HuH-7.5 (cell line): ENCODE data around the gene GPR137.
A peak's percentile ranks its signal among the peaks of the same experiment; 100 is the strongest.
"Not testable (repeated sequence)": the region's sequence is repeated elsewhere in the genome, so short reads cannot be mapped to it uniquely, and the experiment has no call there.

Source experiments
- DNase-seq: peaks from one replicate; pipeline ENCODE4 v3.0.0; 2011; ENCODE audit warnings: low spot score

The GPR137 gene

GRCh38 chr11:64321026-64321425 is 35.4 kb downstream of the GPR137 start:
- no peak for DNase-seq

DNA sequence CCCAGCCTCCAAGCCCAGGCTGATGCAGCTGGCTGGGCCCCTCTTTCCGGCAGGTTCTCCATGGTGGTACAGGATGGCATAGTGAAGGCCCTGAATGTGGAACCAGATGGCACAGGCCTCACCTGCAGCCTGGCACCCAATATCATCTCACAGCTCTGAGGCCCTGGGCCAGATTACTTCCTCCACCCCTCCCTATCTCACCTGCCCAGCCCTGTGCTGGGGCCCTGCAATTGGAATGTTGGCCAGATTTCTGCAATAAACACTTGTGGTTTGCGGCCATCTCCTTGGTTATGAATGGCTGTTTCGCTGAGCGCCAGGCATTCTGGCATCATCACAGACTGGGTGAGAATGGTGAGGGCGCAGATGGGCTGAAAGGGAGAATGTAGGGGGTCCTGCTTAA is 35.9 kb downstream of the GPR137 start:
- no peak for DNase-seq

- DNase-seq, result no peak
These were observed 37.2 kb downstream of the GPR137 start for GRCh38 chr11:64322925-64323260.

- no peak for DNase-seq
These were observed 37.7 kb downstream of the GPR137 start for GRCh38 chr11:64323373-64323772.

DNA sequence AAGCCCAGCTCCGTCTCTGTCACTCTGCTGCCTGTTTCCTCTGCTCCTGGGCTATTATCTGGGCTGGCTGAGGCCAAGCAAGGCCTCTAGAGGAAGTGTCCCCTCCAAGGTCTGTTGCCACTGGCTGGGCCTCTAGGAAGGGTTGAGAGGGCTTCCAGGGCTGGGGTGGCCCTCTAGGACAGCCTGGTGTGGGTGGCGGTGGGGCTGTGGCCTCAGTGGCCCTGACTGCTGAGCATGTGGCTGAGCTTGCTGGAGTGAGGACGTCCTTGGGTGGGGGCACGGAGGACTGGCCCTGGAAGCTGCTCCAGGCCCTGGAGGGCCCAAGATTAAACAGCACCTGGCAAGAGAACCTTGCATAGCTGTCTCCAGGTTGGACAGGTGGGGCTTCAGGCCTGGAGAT is 38.3 kb downstream of the GPR137 start:
- not testable (repeated sequence) for DNase-seq

- DNase-seq, result no peak
These were observed 39.2 kb downstream of the GPR137 start for GRCh38 chr11:64324692-64325469.

- DNase-seq, result no peak
These were observed 41.7 kb downstream of the GPR137 start for GRCh38 chr11:64327375-64327774.

DNA sequence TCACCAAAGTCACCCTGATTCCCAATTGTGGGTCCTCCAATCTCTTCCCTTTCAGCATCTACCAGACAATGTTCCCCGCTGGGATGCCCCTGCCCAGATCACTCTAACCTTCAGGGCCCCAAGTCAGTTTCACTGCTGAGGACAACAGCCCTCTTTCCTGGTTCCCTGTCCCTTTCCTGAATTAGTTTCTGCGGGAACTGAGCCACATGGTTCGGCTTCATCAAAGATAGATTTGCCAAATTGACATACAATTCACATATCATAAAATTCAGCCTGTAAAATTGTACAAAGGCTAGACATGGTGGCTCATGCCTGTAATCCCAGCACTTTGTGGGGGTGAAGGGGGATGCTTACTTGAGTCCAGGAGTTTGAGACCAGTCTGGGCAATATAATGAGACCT is 42.3 kb downstream of the GPR137 start:
- DNase-seq, result no peak

GRCh38 chr11:64330888-64331287 is 45.2 kb downstream of the GPR137 start:
- DNase-seq, result no peak

DNA sequence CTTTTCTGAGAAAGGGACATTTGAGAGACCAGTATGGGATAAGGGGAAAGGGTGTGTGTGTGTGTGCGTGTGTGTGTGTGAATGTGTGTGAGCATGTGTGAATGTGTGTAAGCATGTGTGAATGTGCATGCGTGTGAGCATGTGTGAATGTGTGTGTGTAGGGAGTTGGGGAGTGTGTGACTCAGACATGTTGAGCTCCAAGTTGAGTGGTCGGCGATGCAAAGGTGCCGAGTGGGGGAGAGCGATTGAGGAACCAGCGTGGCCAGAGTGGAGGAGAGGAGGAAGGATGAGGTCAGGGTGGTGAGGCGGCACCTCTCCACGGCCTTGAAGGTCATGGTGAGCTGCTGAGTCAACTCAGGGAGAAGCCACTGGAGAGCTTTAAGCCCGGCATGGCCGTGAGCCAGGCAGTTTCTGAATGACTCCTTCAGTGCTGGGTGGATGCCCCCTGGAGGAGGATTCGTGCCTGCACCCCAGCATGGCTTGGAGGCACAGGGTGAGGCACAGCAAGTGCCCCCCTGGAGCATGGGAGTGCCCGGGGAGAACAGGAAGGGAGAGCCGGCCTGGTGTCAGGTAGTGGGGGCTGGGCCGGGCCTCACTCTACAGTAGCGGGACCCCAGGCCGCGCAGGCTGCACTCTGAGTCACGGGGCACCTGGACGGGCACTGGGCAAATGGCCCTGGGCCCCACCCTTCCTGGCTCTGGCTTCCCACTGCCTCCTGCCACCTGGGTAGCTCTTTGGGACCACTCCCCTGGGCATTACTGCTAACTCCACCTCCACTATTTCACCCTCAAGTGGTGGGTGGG is 46.1 kb downstream of the GPR137 start:
- DNase-seq, result no peak

GRCh38 chr11:64333556-64333955 is 47.9 kb downstream of the GPR137 start:
- no peak for DNase-seq

DNA sequence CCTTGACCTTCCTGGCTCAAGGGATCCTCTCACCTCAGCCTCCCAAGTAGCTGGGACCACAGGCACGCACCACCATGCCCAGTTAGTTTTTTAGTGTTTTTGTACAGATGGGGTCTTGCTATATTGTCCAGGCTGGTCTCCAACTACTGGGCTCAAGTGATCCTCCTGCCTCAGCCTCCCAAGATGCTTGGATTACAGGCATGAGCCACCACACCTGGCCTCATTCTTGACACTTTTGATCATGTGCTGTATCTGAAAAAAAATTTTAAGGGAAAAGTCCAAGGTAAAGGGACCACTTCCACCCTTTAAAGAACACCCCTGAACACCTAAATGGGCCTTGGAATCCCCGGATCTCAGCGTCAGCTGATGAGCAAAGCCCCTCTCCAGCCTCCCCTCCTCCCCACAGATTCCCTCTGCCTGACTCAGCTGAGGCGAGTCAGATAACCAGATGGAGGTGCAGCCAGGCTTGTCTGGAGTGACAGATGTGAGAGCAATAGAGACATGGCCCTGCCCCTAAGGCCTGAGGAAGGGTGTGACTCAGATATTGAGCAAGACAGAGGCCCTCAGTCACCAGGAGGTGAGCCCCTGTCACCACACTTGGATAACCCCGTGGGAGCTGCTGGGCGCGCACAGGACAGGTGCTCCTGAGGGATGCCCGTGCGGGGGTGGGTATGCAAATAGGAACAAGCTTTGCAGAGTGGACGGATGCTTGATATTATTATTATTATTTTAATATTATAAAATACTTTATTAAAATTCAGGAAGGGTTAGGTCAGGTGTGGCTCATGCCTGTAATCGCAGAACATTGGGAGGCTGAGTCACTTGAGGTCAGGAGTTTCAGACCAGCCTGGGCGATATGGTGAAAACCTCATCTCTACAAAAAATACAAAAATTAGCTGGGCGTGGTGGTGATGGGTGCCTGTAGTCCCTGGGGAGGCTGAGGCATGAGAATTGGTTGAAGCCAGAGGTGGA is 49.4 kb downstream of the GPR137 start:
- DNase-seq, result peak; percentile 64

DNA sequence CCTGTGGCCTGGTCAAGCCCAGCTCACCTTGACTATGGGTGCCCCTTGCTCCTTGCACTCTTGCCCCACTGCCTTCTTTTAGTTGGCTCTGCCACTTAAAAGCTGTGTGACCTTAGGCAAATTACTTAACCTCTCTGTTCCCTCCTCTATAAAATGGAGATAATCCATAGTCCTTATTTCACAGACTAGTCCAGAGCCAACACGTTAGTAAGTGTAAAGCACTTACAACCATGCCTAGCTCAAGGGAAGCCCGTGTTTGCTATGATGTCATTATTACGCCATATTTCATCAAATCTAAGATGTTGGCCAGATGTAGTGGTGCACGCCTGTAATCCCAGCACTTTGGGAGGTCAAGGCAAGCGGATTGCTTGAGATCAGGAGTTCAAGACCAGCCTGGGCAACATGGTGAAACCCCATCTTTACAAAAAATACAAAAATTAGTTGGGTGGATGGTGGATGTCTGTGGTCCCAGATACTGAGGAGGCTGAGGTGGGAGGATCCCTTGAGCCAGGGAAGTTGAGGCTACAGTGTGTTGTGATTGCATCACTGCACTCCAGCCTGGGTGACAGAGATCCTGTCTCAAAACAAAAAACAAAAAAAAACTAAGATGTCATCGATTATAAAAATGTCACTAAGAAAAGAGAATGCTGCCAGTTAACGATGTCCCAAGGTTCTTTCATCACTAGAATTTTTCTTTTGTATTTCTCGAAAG is 52.0 kb downstream of the GPR137 start:
- no peak for DNase-seq

DNA sequence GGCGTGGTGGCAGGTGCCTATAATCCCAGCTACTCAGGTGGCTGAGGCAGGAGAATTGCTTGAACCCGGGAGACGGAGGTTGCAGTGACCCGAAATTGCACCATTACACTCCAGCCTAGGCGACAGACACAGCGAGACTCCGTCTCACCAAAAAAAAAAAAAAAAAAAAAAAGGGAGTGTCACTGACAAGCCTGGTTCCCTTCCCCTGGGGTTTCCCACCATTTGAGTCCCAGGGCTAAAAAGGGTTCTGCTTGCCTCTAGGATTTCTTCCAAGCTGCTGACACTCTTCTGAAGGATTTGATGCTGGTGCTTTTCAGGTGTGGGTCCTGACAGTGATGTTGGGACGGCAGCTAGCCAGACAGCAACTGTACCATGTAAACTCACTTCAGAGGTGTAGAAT is 53.1 kb downstream of the GPR137 start:
- DNase-seq, result no peak
